Endodermal cell (in vitro differentiated cells): Measurements from ENCODE around the gene DLG2. TPM values are rescaled to one million over a fixed set of nuclear protein-coding genes. Genes with fewer than 3 reads are reported as not detected.

Source experiments
- DNase-seq: peaks from one replicate; pipeline ENCODE4 v3.0.0-alpha.2; 2017
- H3K27ac ChIP-seq: 2 replicates; pipeline ENCODE4 v1.5.1; 2013; ENCODE audit warnings: mild to moderate bottlenecking, low read depth, low read length, moderate library complexity
- H3K27me3 ChIP-seq: 2 replicates; pipeline ENCODE4 v1.6.1; 2013; ENCODE audit warnings: mild to moderate bottlenecking, low read length, moderate library complexity; ENCODE audit not compliant: insufficient read depth, control insufficient read depth, poor library complexity, severe bottlenecking
- H3K36me3 ChIP-seq: 2 replicates; pipeline ENCODE4 v1.7.0; 2013; ENCODE audit warnings: mild to moderate bottlenecking, low read length, moderate library complexity; ENCODE audit not compliant: control insufficient read depth, insufficient read depth
- H3K4me1 ChIP-seq: one replicate; pipeline ENCODE4 v1.7.0; 2013; ENCODE audit warnings: low read length; ENCODE audit not compliant: control insufficient read depth, insufficient read depth
- H3K4me3 ChIP-seq: 2 replicates; pipeline ENCODE4 v1.5.1; 2013; ENCODE audit warnings: mild to moderate bottlenecking, low read length, moderate library complexity
- H3K9ac ChIP-seq: 2 replicates; pipeline ENCODE4 v1.6.1; 2013; ENCODE audit warnings: mild to moderate bottlenecking, low read length, moderate library complexity; ENCODE audit not compliant: poor library complexity, severe bottlenecking; ENCODE audit errors: extremely low read depth
- H3K9me3 ChIP-seq: 2 replicates; pipeline ENCODE4 v1.6.1; 2013; ENCODE audit warnings: mild to moderate bottlenecking, low read length, moderate library complexity; ENCODE audit not compliant: control insufficient read depth
- H3K27ac Mint-ChIP-seq: 2 replicates; pipeline ENCODE4 v1.8.0; 2020; ENCODE audit warnings: mixed read lengths
- H3K27me3 Mint-ChIP-seq: 2 replicates; pipeline ENCODE4 v1.8.0; 2021; ENCODE audit warnings: mild to moderate bottlenecking, mixed read lengths; ENCODE audit not compliant: insufficient read depth
- H3K36me3 Mint-ChIP-seq: 2 replicates; pipeline ENCODE4 v1.8.0; 2020; ENCODE audit warnings: low read depth, mixed read lengths
- H3K4me1 Mint-ChIP-seq: 2 replicates; pipeline ENCODE4 v1.8.0; 2020; ENCODE audit warnings: mixed read lengths
- H3K4me3 Mint-ChIP-seq: 2 replicates; pipeline ENCODE4 v1.8.0; 2020; ENCODE audit warnings: mild to moderate bottlenecking, moderate library complexity, mixed read lengths
- H3K9me3 Mint-ChIP-seq: 2 replicates; pipeline ENCODE4 v1.8.0; 2020; ENCODE audit warnings: mild to moderate bottlenecking, mixed read lengths
- CTCF ChIP-seq: fragments of 200-600 bp; sonication (generic); conservative IDR thresholded peaks from 2 replicates; pipeline ENCODE4 v1.5.0; 2021; ENCODE audit warnings: antibody characterized with exemption, mild to moderate bottlenecking
- whole genome bisulfite sequencing, 2 experiments: methylation state at CpG; one replicate each; pipeline versions ENCODE4 v1.1.5 to v1.1.7; 2013; ENCODE audit warnings: missing lambda C conversion rate in 2 of 2, mixed read lengths in 1 of 2; ENCODE audit not compliant: insufficient coverage in 1 of 2, insufficient read length in 1 of 2; 5-methylcytosine and 5-hydroxymethylcytosine counted together
- total RNA-seq, 2 donors: library from RNA; stranded (reverse); fragmentation: NEBNext Ultra II Directional in 1 of 2; extraction: Animal tissue kit (Norgen Biotek cat#: 25700) in 1 of 2; gene quantifications; 2 replicates in 1 of 2; 3 replicates in 1 of 2; pipeline ENCODE4 v1.2.1, GENCODE V29; 2021

DLG2 gene
- total RNA-seq, 2 donors from 2014 or later: 9.6 to 10.6 TPM

GRCh38 chr11:84173078-84173477 is 1454.1 kb downstream of the DLG2 start:
- Histone ChIP-seq H3K4me3 (no peak overlapping the region), H3K9ac (no peak overlapping the region), H3K9me3 (no peaks in the 10 kb centered on the region), H3K4me1 (peaks cover 2% of the 10 kb centered on the region), H3K27me3 (no peaks in the 10 kb centered on the region), H3K27ac (no peak overlapping the region), H3K36me3 (no peaks in the 10 kb centered on the region)
- peaks cover 8% of the 10 kb centered on the region for H3K4me1 Mint-ChIP-seq
- H3K4me3 Mint-ChIP-seq: no peak overlapping the region
- no peaks in the 10 kb centered on the region for H3K36me3 Mint-ChIP-seq
- H3K27me3 Mint-ChIP-seq: no peaks in the 10 kb centered on the region
- TF ChIP-seq CTCF: no peak
- no peak for DNase-seq
- H3K9me3 Mint-ChIP-seq: no peaks in the 10 kb centered on the region
- H3K27ac Mint-ChIP-seq: no peak overlapping the region

GRCh38 chr11:84165139-84165538 is 1462.0 kb downstream of the DLG2 start:
- Histone ChIP-seq H3K9me3 (no peaks in the 10 kb centered on the region), H3K4me1 (no peaks in the 10 kb centered on the region), H3K27ac (no peak overlapping the region), H3K9ac (no peak overlapping the region), H3K36me3 (no peaks in the 10 kb centered on the region), H3K4me3 (no peak overlapping the region), H3K27me3 (no peaks in the 10 kb centered on the region)
- Mint-ChIP-seq H3K4me3 (no peak overlapping the region), H3K27ac (no peak overlapping the region), H3K9me3 (no peaks in the 10 kb centered on the region), H3K36me3 (no peaks in the 10 kb centered on the region), H3K4me1 (no peaks in the 10 kb centered on the region), H3K27me3 (no peaks in the 10 kb centered on the region)
- TF ChIP-seq CTCF: no peak
- no peak for DNase-seq
- WGBS, 2 experiments: 86% methylated on average over 2 of the region's 2 CpGs; no CpG with 5 or more reads in 1 of the 2 experiments

- no peak for TF ChIP-seq CTCF
- H3K36me3 ChIP-seq: no peaks in the 10 kb centered on the region
- no peak overlapping the region for H3K4me3 ChIP-seq
- 98 to 100% methylated on average over 1 to 2 of the region's 2 CpGs for WGBS, 2 experiments
- Mint-ChIP-seq H3K27ac (no peak overlapping the region), H3K27me3 (no peaks in the 10 kb centered on the region), H3K36me3 (no peaks in the 10 kb centered on the region), H3K4me1 (no peaks in the 10 kb centered on the region), H3K9me3 (no peaks in the 10 kb centered on the region), H3K4me3 (no peak overlapping the region)
- no peak overlapping the region for H3K9ac ChIP-seq
- H3K27me3 ChIP-seq: no peaks in the 10 kb centered on the region
- no peak overlapping the region for H3K27ac ChIP-seq
- DNase-seq: no peak
- no peaks in the 10 kb centered on the region for H3K9me3 ChIP-seq
- H3K4me1 ChIP-seq: no peaks in the 10 kb centered on the region
Measured at GRCh38 chr11:84164728-84165127, 1462.4 kb downstream of the DLG2 start.
